Activated naive CD8-positive, alpha-beta T cell (primary cell): ENCODE measurements around the gene IGFBP7.
"Not testable (repeated sequence)": the region's sequence is repeated elsewhere in the genome, so short reads cannot be mapped to it uniquely, and the experiment has no call there.

Experiments
- H3K27ac Mint-ChIP-seq: one replicate; pipeline ENCODE4 v1.8.0; 2021; ENCODE audit warnings: mixed read lengths
- H3K27me3 Mint-ChIP-seq: one replicate; pipeline ENCODE4 v1.8.0; 2021; ENCODE audit warnings: mixed read lengths
- H3K36me3 Mint-ChIP-seq: one replicate; pipeline ENCODE4 v1.8.0; 2021; ENCODE audit warnings: mixed read lengths
- H3K4me1 Mint-ChIP-seq: one replicate; pipeline ENCODE4 v1.8.0; 2021; ENCODE audit warnings: low read depth, mixed read lengths
- H3K4me3 Mint-ChIP-seq: one replicate; pipeline ENCODE4 v1.8.0; 2021; ENCODE audit warnings: mild to moderate bottlenecking, mixed read lengths
- H3K9me3 Mint-ChIP-seq: one replicate; pipeline ENCODE4 v1.8.0; 2021; ENCODE audit warnings: low read depth, mixed read lengths

Gene IGFBP7

GRCh38 chr4:57076646-57077045, 33.5 kb downstream of the IGFBP7 start:
- Mint-ChIP-seq H3K27me3 (peaks cover 9% of the 10 kb centered on the region), H3K27ac (no peak overlapping the region), H3K4me1 (no peaks in the 10 kb centered on the region), H3K9me3 (no peaks in the 10 kb centered on the region), H3K4me3 (no peak overlapping the region), H3K36me3 (no peaks in the 10 kb centered on the region)

GRCh38 chr4:57075367-57075766, 34.8 kb downstream of the IGFBP7 start:
- Mint-ChIP-seq H3K4me3 (no peak overlapping the region), H3K9me3 (no peaks in the 10 kb centered on the region), H3K27ac (no peak overlapping the region), H3K27me3 (peaks cover 6% of the 10 kb centered on the region), H3K4me1 (no peaks in the 10 kb centered on the region), H3K36me3 (no peaks in the 10 kb centered on the region)

DNA sequence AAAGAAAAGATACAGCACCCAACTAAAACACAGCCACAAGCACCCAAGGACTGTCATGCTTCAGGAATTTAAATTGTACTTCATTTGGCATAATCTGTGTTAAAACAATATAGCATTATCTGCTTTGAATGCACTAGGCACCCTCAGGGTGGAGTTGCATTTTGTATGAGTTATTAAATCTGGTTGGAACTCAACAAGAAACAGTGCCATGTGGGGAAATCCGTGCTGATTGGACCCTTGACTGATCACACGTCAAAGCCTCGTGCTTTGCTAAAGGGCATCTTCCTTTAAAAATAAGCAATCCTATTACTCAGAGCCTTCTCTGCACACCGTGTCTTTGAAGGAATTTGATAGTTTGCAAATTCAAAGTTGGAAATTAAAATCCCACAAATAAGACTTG, 35.4 kb downstream of the IGFBP7 start:
- Mint-ChIP-seq H3K4me3 (no peak overlapping the region), H3K9me3 (no peaks in the 10 kb centered on the region), H3K36me3 (no peaks in the 10 kb centered on the region), H3K4me1 (no peaks in the 10 kb centered on the region), H3K27me3 (peaks cover 6% of the 10 kb centered on the region), H3K27ac (no peak overlapping the region)

DNA sequence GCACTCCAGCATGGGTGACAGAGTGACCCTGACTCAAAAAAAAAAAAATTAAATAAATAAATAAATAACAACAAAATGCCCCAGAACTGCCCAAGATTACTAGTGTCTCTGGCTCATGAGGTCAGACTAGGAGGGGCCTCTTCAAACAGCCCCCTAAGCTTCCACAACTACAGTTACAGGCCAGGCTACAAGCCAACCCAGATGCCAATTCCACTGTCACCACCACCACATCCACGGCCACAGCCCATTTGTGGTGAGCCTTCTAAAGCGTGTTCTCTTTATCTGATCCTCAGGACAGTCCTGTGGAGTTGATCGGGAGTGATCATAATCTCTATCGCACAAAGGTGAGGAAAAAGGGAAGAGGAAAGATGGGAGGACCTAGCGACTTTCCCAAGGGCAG, 36.6 kb downstream of the IGFBP7 start:
- peaks cover 2% of the 10 kb centered on the region for H3K27me3 Mint-ChIP-seq
- no peak overlapping the region for H3K4me3 Mint-ChIP-seq
- H3K36me3 Mint-ChIP-seq, result no peaks in the 10 kb centered on the region
- H3K4me1 Mint-ChIP-seq, result no peaks in the 10 kb centered on the region
- no peaks in the 10 kb centered on the region for H3K9me3 Mint-ChIP-seq
- H3K27ac Mint-ChIP-seq, result no peak overlapping the region

- H3K27ac Mint-ChIP-seq, result no peak overlapping the region
Observed at GRCh38 chr4:57071326-57071725, 38.9 kb downstream of the IGFBP7 start.

GRCh38 chr4:57070461-57070860, 39.7 kb downstream of the IGFBP7 start:
- no peak overlapping the region for H3K27ac Mint-ChIP-seq
- H3K4me1 Mint-ChIP-seq, result no peaks in the 10 kb centered on the region
- no peak overlapping the region for H3K4me3 Mint-ChIP-seq
- H3K27me3 Mint-ChIP-seq, result peaks cover 2% of the 10 kb centered on the region
- H3K36me3 Mint-ChIP-seq, result no peaks in the 10 kb centered on the region
- H3K9me3 Mint-ChIP-seq, result no peaks in the 10 kb centered on the region

More at GRCh38 chr4:57071326-57071725, 38.9 kb downstream of the IGFBP7 start:
- H3K4me1 Mint-ChIP-seq, result no peaks in the 10 kb centered on the region
- H3K9me3 Mint-ChIP-seq, result no peaks in the 10 kb centered on the region
- H3K36me3 Mint-ChIP-seq, result no peaks in the 10 kb centered on the region
- peaks cover 2% of the 10 kb centered on the region for H3K27me3 Mint-ChIP-seq
- H3K4me3 Mint-ChIP-seq, result no peak overlapping the region

DNA sequence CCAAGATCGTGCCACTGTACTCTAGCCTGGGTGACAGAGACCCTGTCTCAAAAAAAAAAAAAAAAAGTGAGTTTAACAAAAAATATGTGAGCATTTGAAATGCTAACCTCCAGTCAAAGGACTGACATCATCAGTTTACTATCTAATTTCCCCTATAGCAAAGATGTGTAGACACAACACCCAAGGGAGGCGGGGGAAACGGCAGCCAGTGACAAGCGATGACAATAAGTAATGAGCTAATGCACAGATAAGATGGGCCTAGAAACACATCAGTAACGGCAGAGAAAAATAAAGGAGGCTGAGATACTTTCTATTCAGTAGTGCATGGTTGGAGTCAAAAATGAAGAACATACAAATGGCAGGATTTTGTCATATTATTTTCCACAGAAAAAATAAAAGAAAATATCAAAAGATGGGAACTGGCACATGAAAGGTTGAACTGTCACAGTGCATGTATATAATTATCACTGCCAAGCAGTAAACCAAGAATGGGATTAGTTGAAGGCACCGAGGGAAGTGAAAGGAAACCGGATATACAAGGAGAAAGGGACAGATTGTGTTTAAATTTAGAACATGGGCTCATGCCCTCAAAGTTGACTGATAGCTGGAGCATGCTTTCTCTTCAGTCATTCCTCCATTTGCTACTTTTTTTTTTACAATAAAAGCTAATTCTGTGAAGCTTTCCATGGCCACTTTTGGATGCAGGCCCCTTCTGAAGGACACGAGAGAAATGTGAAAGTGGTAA, 41.8 kb downstream of the IGFBP7 start:
- no peak overlapping the region for H3K27ac Mint-ChIP-seq
- H3K27me3 Mint-ChIP-seq, result no peaks in the 10 kb centered on the region
- no peaks in the 10 kb centered on the region for H3K36me3 Mint-ChIP-seq
- H3K9me3 Mint-ChIP-seq, result no peaks in the 10 kb centered on the region
- no peak overlapping the region for H3K4me3 Mint-ChIP-seq
- no peaks in the 10 kb centered on the region for H3K4me1 Mint-ChIP-seq

- no peak overlapping the region for H3K4me3 Mint-ChIP-seq
- H3K9me3 Mint-ChIP-seq, result no peaks in the 10 kb centered on the region
- H3K27ac Mint-ChIP-seq, result no peak overlapping the region
- H3K4me1 Mint-ChIP-seq, result no peaks in the 10 kb centered on the region
- no peaks in the 10 kb centered on the region for H3K27me3 Mint-ChIP-seq
- H3K36me3 Mint-ChIP-seq, result no peaks in the 10 kb centered on the region
Observed at GRCh38 chr4:57065730-57066482, 44.3 kb downstream of the IGFBP7 start.

DNA sequence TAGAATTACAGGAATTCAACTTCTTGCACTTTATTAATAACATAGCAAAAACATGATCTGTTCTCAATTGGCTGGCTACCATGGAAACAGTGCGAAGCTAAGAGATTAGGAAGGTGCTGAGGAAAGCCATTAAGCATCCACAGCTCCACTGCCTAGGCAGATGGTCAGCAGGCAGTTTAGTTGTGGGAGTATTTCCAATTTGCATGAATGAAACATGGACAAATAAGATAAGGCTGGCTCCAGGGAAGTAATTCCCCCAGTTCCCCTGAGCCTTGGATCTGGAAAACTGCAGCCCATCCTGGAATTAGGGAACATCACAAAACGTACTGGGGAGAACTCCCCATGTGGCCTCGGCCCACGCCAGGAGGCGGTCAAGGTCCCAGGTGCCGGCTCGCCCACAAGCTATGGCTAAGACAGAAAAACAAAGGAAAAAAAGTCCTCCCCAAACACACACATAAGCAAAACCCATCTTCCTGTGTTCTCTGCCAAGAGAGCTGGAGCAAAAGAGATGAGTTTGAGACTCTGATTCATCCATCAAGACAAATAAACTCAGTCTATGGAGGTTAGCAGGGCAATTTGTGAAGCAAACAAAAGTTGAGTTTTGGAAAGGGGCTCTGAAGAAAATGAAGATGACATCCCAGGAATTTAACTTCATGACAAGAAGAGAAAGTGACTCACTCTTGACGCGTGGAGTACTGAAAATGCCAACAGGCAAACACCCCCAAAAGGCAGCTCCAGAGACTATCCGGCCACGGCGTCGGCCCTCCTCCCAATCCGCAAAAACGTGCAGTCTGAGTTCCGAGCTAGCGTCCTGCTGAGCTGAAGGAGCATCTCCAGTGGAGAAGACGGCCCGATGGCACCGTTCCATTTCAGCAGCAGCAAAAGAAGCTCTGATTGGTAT, 45.1 kb downstream of the IGFBP7 start:
- Mint-ChIP-seq H3K27ac (no peak overlapping the region), H3K36me3 (no peaks in the 10 kb centered on the region), H3K27me3 (no peaks in the 10 kb centered on the region), H3K4me3 (no peak overlapping the region), H3K4me1 (no peaks in the 10 kb centered on the region), H3K9me3 (no peaks in the 10 kb centered on the region)

DNA sequence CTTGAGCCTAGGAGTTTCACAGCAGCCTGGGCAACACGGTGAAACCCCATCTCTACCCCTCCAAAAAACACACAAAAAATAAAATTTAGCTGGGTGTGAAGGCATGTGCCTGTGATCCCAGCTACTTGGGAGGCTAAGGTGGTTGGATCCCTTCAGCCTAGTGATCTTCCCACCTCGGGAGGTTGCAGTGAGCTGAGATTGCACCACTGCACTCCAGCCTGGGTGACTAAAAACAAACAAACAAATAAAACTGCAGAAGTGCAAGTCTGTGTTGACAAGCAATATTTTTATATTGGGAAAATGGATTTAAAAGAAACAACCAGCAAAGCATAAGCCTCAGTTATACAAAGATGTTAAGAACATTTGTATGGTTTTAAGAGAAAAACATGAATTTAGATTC, 46.1 kb downstream of the IGFBP7 start:
- Mint-ChIP-seq H3K9me3 (no peaks in the 10 kb centered on the region), H3K36me3 (no peaks in the 10 kb centered on the region), H3K4me3 (no peak overlapping the region), H3K4me1 (no peaks in the 10 kb centered on the region), H3K27me3 (peaks cover 2% of the 10 kb centered on the region), H3K27ac (no peak overlapping the region)

DNA sequence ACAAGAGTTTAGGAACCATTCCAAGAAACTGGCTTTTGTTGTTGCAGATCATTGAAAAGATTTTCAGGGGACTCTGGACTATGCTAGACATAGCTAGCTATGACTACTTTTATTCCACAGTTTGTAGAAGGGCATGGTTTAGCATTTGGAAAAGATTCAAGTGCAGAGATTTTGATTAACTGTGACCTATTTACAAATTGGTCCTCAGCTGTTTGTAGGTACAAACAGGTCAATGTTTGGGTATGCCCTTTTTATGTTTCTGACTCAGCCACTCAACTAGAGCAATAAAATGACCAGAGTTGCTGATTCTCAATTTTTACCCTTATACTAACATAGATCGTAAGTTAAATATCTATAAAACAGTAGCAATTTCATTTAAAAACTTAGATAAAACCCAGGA, 46.7 kb downstream of the IGFBP7 start:
- Mint-ChIP-seq H3K36me3 (no peaks in the 10 kb centered on the region), H3K9me3 (no peaks in the 10 kb centered on the region), H3K27me3 (peaks cover 2% of the 10 kb centered on the region), H3K4me1 (no peaks in the 10 kb centered on the region), H3K4me3 (no peak overlapping the region), H3K27ac (no peak overlapping the region)

DNA sequence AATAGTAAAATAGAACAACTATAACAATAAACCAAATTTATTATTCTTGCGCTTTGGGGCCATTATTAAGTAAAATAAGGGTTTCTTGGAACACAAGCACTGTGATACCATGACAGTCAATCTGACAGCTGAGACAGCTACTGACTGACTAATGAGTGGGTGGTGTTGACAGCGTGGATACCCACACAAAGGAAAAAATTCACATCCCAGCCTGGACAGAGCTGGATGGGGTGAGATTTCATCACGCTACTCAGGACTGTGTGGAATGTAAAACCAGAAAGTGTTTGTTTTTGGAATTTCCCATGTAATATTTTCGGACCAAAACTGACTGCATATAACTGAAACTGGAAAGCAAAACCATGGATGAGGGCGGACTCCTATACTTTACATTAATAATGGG, 48.8 kb downstream of the IGFBP7 start:
- Mint-ChIP-seq H3K9me3 (no peaks in the 10 kb centered on the region), H3K36me3 (no peaks in the 10 kb centered on the region), H3K27me3 (peaks cover 6% of the 10 kb centered on the region), H3K4me1 (no peaks in the 10 kb centered on the region), H3K27ac (no peak overlapping the region), H3K4me3 (no peak overlapping the region)

GRCh38 chr4:57060717-57061067, 49.5 kb downstream of the IGFBP7 start:
- H3K27me3 Mint-ChIP-seq, H3K9me3 Mint-ChIP-seq, H3K27ac Mint-ChIP-seq, H3K4me1 Mint-ChIP-seq, H3K4me3 Mint-ChIP-seq, H3K36me3 Mint-ChIP-seq: not testable (repeated sequence)

GRCh38 chr4:57059890-57060716, 50.1 kb downstream of the IGFBP7 start:
- Mint-ChIP-seq H3K4me3 (no peak overlapping the region), H3K27ac (no peak overlapping the region), H3K9me3 (no peaks in the 10 kb centered on the region), H3K27me3 (peaks cover 11% of the 10 kb centered on the region), H3K36me3 (no peaks in the 10 kb centered on the region), H3K4me1 (no peaks in the 10 kb centered on the region)
